Breast epithelium (tissue), 3 donors: ENCODE data around the gene ZMPSTE24.

Source experiments
- POLR2A ChIP-seq: fragments of 450-650 bp; IDR thresholded peaks from one replicate; pipeline ENCODE4 v1.6.1; 2016; ENCODE audit warnings: antibody characterized with exemption, mild to moderate bottlenecking, moderate library complexity
- POLR2AphosphoS5 ChIP-seq, 3 donors: sonication (generic); formaldehyde crosslinking; IDR thresholded peaks; one replicate each; pipeline ENCODE4 v1.6.1; 2017; ENCODE audit warnings: antibody characterized with exemption in 3 of 3
- TF ChIP-seq, protein P1 (sequence below), 3 donors: fragments of 450-650 bp; IDR thresholded peaks; one replicate each; pipeline ENCODE4 v1.5.1; 2016 to 2017; ENCODE audit warnings: antibody characterized with exemption in 3 of 3, mild to moderate bottlenecking in 3 of 3, moderate library complexity in 3 of 3

DNA sequence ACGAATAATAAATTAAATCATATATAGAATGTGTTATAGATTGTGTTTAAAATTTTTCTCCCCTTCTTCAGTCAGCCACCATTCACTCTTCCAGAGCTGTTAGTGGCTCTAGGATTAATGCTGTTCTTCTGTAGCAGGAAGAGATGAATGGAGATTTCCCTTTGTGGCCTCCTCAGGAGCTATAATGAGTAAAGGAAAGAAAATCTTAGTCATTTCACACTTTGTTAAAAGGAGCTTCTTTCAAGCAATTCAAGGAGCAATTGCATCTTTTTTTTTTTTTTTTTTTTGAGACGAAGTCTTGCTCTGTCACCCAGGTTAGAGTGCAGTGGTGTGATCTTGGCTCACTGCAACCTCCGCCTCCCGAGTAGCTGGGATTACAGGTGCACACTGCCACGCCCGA, 34.0 kb upstream of the ZMPSTE24 start:
- TF ChIP-seq, protein P1, sequence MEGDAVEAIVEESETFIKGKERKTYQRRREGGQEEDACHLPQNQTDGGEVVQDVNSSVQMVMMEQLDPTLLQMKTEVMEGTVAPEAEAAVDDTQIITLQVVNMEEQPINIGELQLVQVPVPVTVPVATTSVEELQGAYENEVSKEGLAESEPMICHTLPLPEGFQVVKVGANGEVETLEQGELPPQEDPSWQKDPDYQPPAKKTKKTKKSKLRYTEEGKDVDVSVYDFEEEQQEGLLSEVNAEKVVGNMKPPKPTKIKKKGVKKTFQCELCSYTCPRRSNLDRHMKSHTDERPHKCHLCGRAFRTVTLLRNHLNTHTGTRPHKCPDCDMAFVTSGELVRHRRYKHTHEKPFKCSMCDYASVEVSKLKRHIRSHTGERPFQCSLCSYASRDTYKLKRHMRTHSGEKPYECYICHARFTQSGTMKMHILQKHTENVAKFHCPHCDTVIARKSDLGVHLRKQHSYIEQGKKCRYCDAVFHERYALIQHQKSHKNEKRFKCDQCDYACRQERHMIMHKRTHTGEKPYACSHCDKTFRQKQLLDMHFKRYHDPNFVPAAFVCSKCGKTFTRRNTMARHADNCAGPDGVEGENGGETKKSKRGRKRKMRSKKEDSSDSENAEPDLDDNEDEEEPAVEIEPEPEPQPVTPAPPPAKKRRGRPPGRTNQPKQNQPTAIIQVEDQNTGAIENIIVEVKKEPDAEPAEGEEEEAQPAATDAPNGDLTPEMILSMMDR (IDR thresholded peaks at IDR 0.05): no peak
- TF ChIP-seq POLR2AphosphoS5 (IDR thresholded peaks at IDR 0.05): no peak
- TF ChIP-seq POLR2A: no peak
